NB4 (cell line): ENCODE measurements around the gene CALY.

ENCODE experiments used
- CTCF ChIP-seq: IDR thresholded peaks from one replicate; pipeline ENCODE4 v1.5.1; 2012; ENCODE audit warnings: low read depth, low read length
- MYC ChIP-seq: IDR thresholded peaks from 2 replicates; pipeline ENCODE4 v1.6.1; 2011; ENCODE audit warnings: low read depth, low read length
- POLR2A ChIP-seq: IDR thresholded peaks from 2 replicates; pipeline ENCODE4 v1.6.1; 2011; ENCODE audit warnings: mild to moderate bottlenecking; ENCODE audit not compliant: insufficient read length; ENCODE audit errors: extremely low read depth
- TF ChIP-seq, protein P1 (sequence below): IDR thresholded peaks from 2 replicates; pipeline ENCODE4 v1.6.1; 2011; ENCODE audit warnings: low read depth, low read length

- TF ChIP-seq CTCF (no peak), POLR2A (no peak), MYC (no peak)
- TF ChIP-seq, protein P1, sequence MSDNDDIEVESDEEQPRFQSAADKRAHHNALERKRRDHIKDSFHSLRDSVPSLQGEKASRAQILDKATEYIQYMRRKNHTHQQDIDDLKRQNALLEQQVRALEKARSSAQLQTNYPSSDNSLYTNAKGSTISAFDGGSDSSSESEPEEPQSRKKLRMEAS = no peak
Measured at GRCh38 chr10:133315847-133316246, 20.8 kb downstream of the CALY start.
